Measurements from ENCODE around the gene CSTPP1.

The CSTPP1 gene

DNA sequence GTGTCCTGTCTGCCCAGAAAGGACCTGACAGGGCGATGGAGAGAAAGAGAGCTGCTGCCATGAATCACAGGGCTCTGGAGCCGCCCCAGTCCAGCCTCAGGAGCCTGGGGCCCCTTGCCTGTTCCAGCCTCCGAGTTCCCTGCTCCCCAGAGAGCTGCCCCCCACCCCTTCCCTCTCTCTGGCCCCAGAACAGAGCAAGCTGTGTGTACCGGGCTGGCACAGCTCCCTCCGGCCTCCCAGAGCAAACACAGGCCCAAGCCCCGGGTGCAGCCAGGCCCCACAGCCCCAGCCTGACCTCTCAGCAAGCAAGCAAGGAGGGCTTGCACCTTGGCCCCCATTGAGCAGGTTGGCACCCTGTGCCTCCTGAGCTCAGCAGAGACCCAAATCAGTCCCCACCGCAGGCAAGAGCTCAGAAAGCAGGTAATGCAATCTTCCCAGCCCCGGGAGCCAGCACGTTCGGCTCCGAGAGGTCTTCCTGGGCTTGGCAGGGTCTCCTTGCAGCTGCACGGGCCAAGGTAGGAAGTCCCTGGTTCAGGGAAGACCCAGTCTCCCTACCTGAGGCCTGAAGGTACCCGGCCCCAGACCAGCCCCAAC is 248.2 kb downstream of the CSTPP1 start:
- H3K4ac ChIP-seq (ENCODE audit: low read depth, low read length): peak overlapping the region; percentile 28
- H3K79me2 ChIP-seq (ENCODE audit: control insufficient read depth, insufficient read depth, low read length, poor library complexity): peaks cover 22% of the 10 kb centered on the region
- H3K79me1 ChIP-seq (ENCODE audit: low read length): peaks cover 23% of the 10 kb centered on the region
- H3K18ac ChIP-seq (ENCODE audit: low read length): peak overlapping the region; percentile 68
- H2AFZ ChIP-seq (ENCODE audit: insufficient read depth, low read length, poor library complexity): no peak overlapping the region
- peak overlapping the region; percentile 48 for H4K12ac ChIP-seq (ENCODE audit: low read depth, low read length)
- peak overlapping the region; percentile 41 for H3K14ac ChIP-seq (ENCODE audit: low read length)
- H2BK120ac ChIP-seq (ENCODE audit: insufficient read depth, low read length, poor library complexity): peak overlapping the region; percentile 47
- H3K27ac ChIP-seq (ENCODE audit: low read depth, low read length): peak overlapping the region; percentile 41
- peak overlapping the region; percentile 64 for H3K4me2 ChIP-seq (ENCODE audit: low read length)
- H4K8ac ChIP-seq (ENCODE audit: low read depth, low read length): peak overlapping the region; percentile 38
- H3K23ac ChIP-seq (ENCODE audit: low read length): no peak overlapping the region
- H3K36me3 ChIP-seq (ENCODE audit: control insufficient read depth in 1 of 2, insufficient read depth in 2 of 2, low read length in 2 of 2): peaks cover 23 to 24% of the 10 kb centered on the region in 2 experiments
- no peaks in the 10 kb centered on the region for H3K27me3 ChIP-seq (ENCODE audit: insufficient read depth, low read length)
- peak overlapping the region; percentile 3 for H3K4me3 ChIP-seq (ENCODE audit: low read depth, low read length)
- DNase-seq: no peak
- H3K9ac ChIP-seq (ENCODE audit: low read length): peak overlapping the region; percentile 6
- peak overlapping the region; percentile 3 for H2BK5ac ChIP-seq (ENCODE audit: low read depth, low read length, poor library complexity)
- no CpG with 5 or more reads among the region's 13 CpGs for WGBS (ENCODE audit: extremely low coverage, insufficient coverage, insufficient read length)
- peaks cover 34 to 42% of the 10 kb centered on the region in 2 experiments for H3K4me1 ChIP-seq (ENCODE audit: control insufficient read depth in 1 of 2, insufficient read depth in 2 of 2, low read length in 2 of 2)
- peak overlapping the region; percentile 76 for H4K91ac ChIP-seq (ENCODE audit: low read depth, low read length)
- peak overlapping the region; percentile 44 for H2AK5ac ChIP-seq (ENCODE audit: low read length)
- peak overlapping the region; percentile 25 for H2BK12ac ChIP-seq (ENCODE audit: low read length)
- no peaks in the 10 kb centered on the region for H3K9me3 ChIP-seq (ENCODE audit: insufficient read depth, low read depth, low read length)

DNA sequence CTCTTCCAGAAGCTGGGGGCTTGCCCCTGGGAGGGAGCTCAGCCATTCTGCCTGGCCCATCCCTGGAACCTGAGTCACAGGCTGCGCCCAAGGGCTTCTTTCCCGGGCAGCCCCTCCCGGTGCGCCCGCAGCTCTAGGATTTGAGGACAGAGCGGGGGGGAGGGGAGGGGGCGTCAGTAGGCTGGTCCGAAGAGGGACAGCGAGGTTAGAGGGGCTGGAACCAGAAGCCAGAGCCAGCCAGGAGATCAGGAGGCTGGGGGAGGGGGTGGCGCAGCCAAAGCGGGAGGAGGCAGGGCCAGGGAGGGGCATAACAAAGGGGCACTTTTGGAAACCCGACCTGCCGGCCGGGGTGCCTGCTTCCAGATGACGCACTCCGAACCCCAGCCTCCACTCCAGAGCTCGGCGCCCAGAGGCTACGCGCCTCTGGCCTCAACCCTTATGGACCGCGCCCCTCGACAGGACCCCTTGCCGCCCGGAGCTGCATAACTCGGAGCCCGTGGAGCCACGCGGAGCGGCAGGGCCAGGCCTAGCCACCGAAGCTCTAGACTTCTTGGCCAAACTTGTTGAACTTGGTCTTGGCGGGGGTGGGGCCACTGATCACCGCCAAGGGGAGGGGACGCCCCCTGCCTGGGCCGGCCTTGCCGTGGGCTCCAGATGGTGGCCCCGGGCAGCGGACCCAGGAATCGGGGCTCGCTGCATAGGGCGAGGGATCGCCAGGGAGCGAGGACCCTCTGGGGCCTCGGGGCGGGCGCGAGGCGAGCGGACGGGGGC is 248.9 kb downstream of the CSTPP1 start:
- peaks cover 34 to 43% of the 10 kb centered on the region in 2 experiments for H3K4me1 ChIP-seq (ENCODE audit: control insufficient read depth in 1 of 2, insufficient read depth in 2 of 2, low read length in 2 of 2)
- H3K4ac ChIP-seq (ENCODE audit: low read depth, low read length): peak overlapping the region; percentile 98
- H3K27ac ChIP-seq (ENCODE audit: low read depth, low read length): peak overlapping the region; percentile 87
- H3K4me3 ChIP-seq (ENCODE audit: low read depth, low read length): peak overlapping the region; percentile 88
- H3K9ac ChIP-seq (ENCODE audit: low read length): peak overlapping the region; percentile 73
- peak; percentile 80 to 90 for DNase-seq
- no CpG with 5 or more reads among the region's 50 CpGs for WGBS (ENCODE audit: extremely low coverage, insufficient coverage, insufficient read length)
- H2AK5ac ChIP-seq (ENCODE audit: low read length): peak overlapping the region; percentile 38
- peak overlapping the region; percentile 95 for H3K18ac ChIP-seq (ENCODE audit: low read length)
- H3K23ac ChIP-seq (ENCODE audit: low read length): no peak overlapping the region
- H4K8ac ChIP-seq (ENCODE audit: low read depth, low read length): peak overlapping the region; percentile 77
- peak overlapping the region; percentile 64 for H3K4me2 ChIP-seq (ENCODE audit: low read length)
- peak overlapping the region; percentile 96 for H2BK120ac ChIP-seq (ENCODE audit: insufficient read depth, low read length, poor library complexity)
- H3K36me3 ChIP-seq (ENCODE audit: control insufficient read depth in 1 of 2, insufficient read depth in 2 of 2, low read length in 2 of 2): peaks cover 16 to 18% of the 10 kb centered on the region in 2 experiments
- peaks cover 22% of the 10 kb centered on the region for H3K79me2 ChIP-seq (ENCODE audit: control insufficient read depth, insufficient read depth, low read length, poor library complexity)
- peak overlapping the region; percentile 98 for H3K14ac ChIP-seq (ENCODE audit: low read length)
- H2AFZ ChIP-seq (ENCODE audit: insufficient read depth, low read length, poor library complexity): peak overlapping the region; percentile 81
- no peaks in the 10 kb centered on the region for H3K27me3 ChIP-seq (ENCODE audit: insufficient read depth, low read length)
- peak overlapping the region; percentile 81 for H2BK5ac ChIP-seq (ENCODE audit: low read depth, low read length, poor library complexity)
- H3K9me3 ChIP-seq (ENCODE audit: insufficient read depth, low read depth, low read length): no peaks in the 10 kb centered on the region
- H2BK12ac ChIP-seq (ENCODE audit: low read length): peak overlapping the region; percentile 44
- H4K12ac ChIP-seq (ENCODE audit: low read depth, low read length): peak overlapping the region; percentile 24
- H4K91ac ChIP-seq (ENCODE audit: low read depth, low read length): peak overlapping the region; percentile 82
- H3K79me1 ChIP-seq (ENCODE audit: low read length): peaks cover 23% of the 10 kb centered on the region

- H4K8ac ChIP-seq (ENCODE audit: low read depth, low read length): peak within 1 kb of the TSS; percentile 77
- no CpG with 5 or more reads among the region's 80 CpGs for WGBS (ENCODE audit: extremely low coverage, insufficient coverage, insufficient read length)
Observed at GRCh38 chr11:47186076-47186699, 249.6 kb downstream of the CSTPP1 start, which contains the start of gene PACSIN3. PACSIN3 (minus strand) TSS chr11:47186434; CDS start chr11:47182727, 3,707 bp downstream.

More at GRCh38 chr11:47186076-47186699, 249.6 kb downstream of the CSTPP1 start, which contains the start of gene PACSIN3:
- Histone ChIP-seq H2AFZ (ENCODE audit: insufficient read depth, low read length, poor library complexity) (peak within 1 kb of the TSS; percentile 81), H3K4me1 (ENCODE audit: control insufficient read depth in 1 of 2, insufficient read depth in 2 of 2, low read length in 2 of 2) (peaks cover 34 to 44% of the 10 kb centered on the region in 2 experiments), H3K79me1 (ENCODE audit: low read length) (peaks cover 23% of the 10 kb centered on the region), H3K27ac (ENCODE audit: low read depth, low read length) (peak within 1 kb of the TSS; percentile 87), H3K4ac (ENCODE audit: low read depth, low read length) (peak within 1 kb of the TSS; percentile 98), H3K9ac (ENCODE audit: low read length) (peak within 1 kb of the TSS; percentile 76), H3K18ac (ENCODE audit: low read length) (peak within 1 kb of the TSS; percentile 97), H2AK5ac (ENCODE audit: low read length) (peak within 1 kb of the TSS; percentile 38), H3K36me3 (ENCODE audit: control insufficient read depth in 1 of 2, insufficient read depth in 2 of 2, low read length in 2 of 2) (peaks cover 12 to 15% of the 10 kb centered on the region in 2 experiments), H3K4me2 (ENCODE audit: low read length) (peak within 1 kb of the TSS; percentile 94), H4K91ac (ENCODE audit: low read depth, low read length) (peak within 1 kb of the TSS; percentile 82), H3K4me3 (ENCODE audit: low read depth, low read length) (peak within 1 kb of the TSS; percentile 88), H2BK120ac (ENCODE audit: insufficient read depth, low read length, poor library complexity) (peak within 1 kb of the TSS; percentile 96), H2BK12ac (ENCODE audit: low read length) (peak within 1 kb of the TSS; percentile 72), H3K23ac (ENCODE audit: low read length) (no peak within 1 kb of the TSS), H3K27me3 (ENCODE audit: insufficient read depth, low read length) (no peaks in the 10 kb centered on the region), H2BK5ac (ENCODE audit: low read depth, low read length, poor library complexity) (peak within 1 kb of the TSS; percentile 81), H4K12ac (ENCODE audit: low read depth, low read length) (peak within 1 kb of the TSS; percentile 27), H3K14ac (ENCODE audit: low read length) (peak within 1 kb of the TSS; percentile 98), H3K79me2 (ENCODE audit: control insufficient read depth, insufficient read depth, low read length, poor library complexity) (peaks cover 22% of the 10 kb centered on the region), H3K9me3 (ENCODE audit: insufficient read depth, low read depth, low read length) (no peaks in the 10 kb centered on the region)
- DNase-seq: peak; percentile 42 to 73
